SH-SY5Y (cell line): ENCODE results near the gene TRPC6.

Source experiments
- GATA2 ChIP-seq: IDR thresholded peaks from 2 replicates; pipeline ENCODE4 v1.6.1; 2011; ENCODE audit warnings: mild to moderate bottlenecking, low read depth, low read length
- GATA3 ChIP-seq: IDR thresholded peaks from 2 replicates; pipeline ENCODE4 v1.6.1; 2011; ENCODE audit warnings: low read depth, mild to moderate bottlenecking, low read length, moderate library complexity

DNA sequence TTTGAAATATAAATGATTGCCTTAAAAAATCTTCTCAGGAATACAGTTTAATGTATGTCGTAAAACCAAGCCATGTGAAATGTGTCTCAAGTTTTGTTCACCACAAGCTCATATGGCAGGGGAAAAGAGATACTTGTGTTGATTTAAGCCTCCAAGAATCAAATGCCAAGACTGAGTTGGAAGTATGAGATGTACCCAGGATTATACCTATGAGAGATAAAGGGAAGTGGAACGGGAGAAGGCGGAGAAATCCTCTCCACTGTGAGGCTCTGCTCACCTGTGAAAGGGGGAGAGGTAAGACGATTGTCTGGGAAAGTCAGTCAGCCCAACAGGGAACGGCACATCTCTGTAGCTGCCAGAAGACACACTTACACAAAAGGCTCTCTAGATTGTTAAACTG lies 124.8 kb downstream of the TRPC6 start:
- TF ChIP-seq GATA2 (no peak), GATA3 (no peak)
